Small intestine (tissue), 7 donors: ENCODE data around the gene ASB11. TPM values are rescaled to one million over a fixed set of nuclear protein-coding genes. Genes with fewer than 3 reads are reported as not detected.

ENCODE experiments used
- DNase-seq, 2 donors: peaks; one replicate each; pipeline versions ENCODE4 v3.0.0 to v3.0.0-alpha.2; 2013
- FAIRE-seq: peaks from 2 replicates; lab custom pipeline; 2012; peaks lifted over from hg19 to GRCh38; lab: Jason Lieb, UNC
- H3K27ac ChIP-seq, 3 donors: one replicate each; pipeline ENCODE4 v1.5.1; 2013; ENCODE audit warnings: low read length in 2 of 3, mild to moderate bottlenecking in 2 of 3, control low read depth in 1 of 3, inconsistent platforms in 1 of 3, low read depth in 1 of 3, moderate library complexity in 1 of 3
- H3K27me3 ChIP-seq, 3 donors: one replicate each; pipeline ENCODE4 v1.6.1; 2013; ENCODE audit warnings: low read length in 3 of 3, inconsistent platforms in 1 of 3; ENCODE audit not compliant: control insufficient read depth in 3 of 3, insufficient read depth in 3 of 3
- H3K36me3 ChIP-seq, 3 donors: one replicate each; pipeline ENCODE4 v1.6.1; 2013; ENCODE audit warnings: low read length in 3 of 3, inconsistent platforms in 1 of 3, low read depth in 1 of 3, mild to moderate bottlenecking in 1 of 3, moderate library complexity in 1 of 3; ENCODE audit not compliant: control insufficient read depth in 3 of 3, insufficient read depth in 2 of 3
- H3K4me1 ChIP-seq, 3 donors: one replicate each; pipeline ENCODE4 v1.6.1; 2013; ENCODE audit warnings: low read length in 2 of 3, inconsistent platforms in 1 of 3, low read depth in 1 of 3, mild to moderate bottlenecking in 1 of 3, moderate library complexity in 1 of 3; ENCODE audit not compliant: control insufficient read depth in 3 of 3, insufficient read depth in 2 of 3
- H3K4me3 ChIP-seq, 3 donors: one replicate each; pipeline ENCODE4 v1.5.1; 2013; ENCODE audit warnings: low read length in 3 of 3, control low read depth in 1 of 3, inconsistent platforms in 1 of 3, low read depth in 1 of 3, mild to moderate bottlenecking in 1 of 3, moderate library complexity in 1 of 3
- H3K9me3 ChIP-seq, 2 donors: one replicate each; pipeline ENCODE4 v1.6.1; 2013; ENCODE audit warnings: low read depth in 1 of 2, low read length in 1 of 2; ENCODE audit not compliant: control insufficient read depth in 2 of 2, insufficient read depth in 1 of 2
- WGBS, 3 donors: extraction: QIAGEN DNeasy Blood & Tissue Kit; methylation state at CpG; one replicate each; pipeline ENCODE4 v1.1.7; 2013; 5-methylcytosine and 5-hydroxymethylcytosine counted together
- polyA plus RNA-seq, 4 donors: library from polyadenylated mRNA; stranded (reverse) in 3 of 4; unstranded in 1 of 4; fragments of 200-250 nt in 3 of 4; fragments of 120-200 nt in 1 of 4; gene quantifications; one replicate each; pipeline versions ENCODE4 v1.2.1 to v1.2.3, GENCODE V29; 2013
- donor health status: healthy with polysubstance abuse.
- donor health status: control.
- donor health status: control.
- donor health status: Bipolar disorder and iron deficiency.
- donor health status: healthy.

Gene ASB11
- polyA plus RNA-seq, 4 donors = 0.01 to 0.27 (median 0.04) TPM; not detected in 1

DNA sequence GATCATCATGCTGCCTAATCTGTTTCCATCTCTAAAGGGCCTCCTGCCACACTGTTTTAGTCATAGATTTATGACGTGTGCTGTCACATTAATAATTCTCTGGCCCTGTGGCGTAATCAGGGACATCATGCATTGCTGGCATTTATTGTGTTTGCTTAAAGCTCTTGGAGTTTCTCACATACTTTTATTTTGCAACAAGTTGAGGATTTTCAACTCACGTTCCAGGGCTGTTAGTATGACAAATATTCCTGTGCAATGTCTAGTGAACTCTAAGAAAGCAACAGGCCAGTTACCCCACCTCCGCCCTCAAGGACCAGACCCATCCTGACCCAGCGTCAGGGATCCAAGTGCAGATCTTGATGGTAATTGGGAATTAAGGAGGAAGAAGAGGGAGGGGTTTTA, 27.6 kb upstream of the ASB11 start:
- Histone ChIP-seq H3K9me3 (no peaks in the 10 kb centered on the region), H3K4me3 (no peak overlapping the region), H3K4me1 (no peaks in the 10 kb centered on the region), H3K27ac (no peak overlapping the region), H3K36me3 (no peaks in the 10 kb centered on the region), H3K27me3 (no peaks in the 10 kb centered on the region)
- peak; percentile 12 to 64 for DNase-seq
- FAIRE-seq = no peak
- 30 to 60% (median 46%) methylated on average over 5 of the region's 5 CpGs for WGBS, 3 donors

DNA sequence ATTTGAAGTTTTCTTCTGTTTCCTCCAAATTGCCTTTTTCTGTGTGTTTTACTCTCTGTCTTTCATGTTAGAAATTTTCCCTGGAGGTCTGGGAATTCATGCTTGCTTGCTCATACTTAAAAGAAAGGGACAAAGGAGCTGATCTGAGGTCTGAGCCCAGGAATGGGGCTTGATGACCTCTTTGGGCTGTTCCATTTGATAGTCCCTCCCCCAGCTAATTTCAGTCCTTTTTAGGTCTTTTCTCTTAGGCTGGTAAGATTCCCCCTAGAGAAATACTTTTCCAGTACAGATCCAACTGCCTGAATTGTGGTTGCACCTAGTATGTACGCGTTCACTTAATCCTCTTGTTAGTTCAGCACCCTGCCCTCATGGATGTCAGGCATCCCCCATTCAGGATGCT, 25.4 kb upstream of the ASB11 start:
- H3K36me3 ChIP-seq = no peaks in the 10 kb centered on the region
- FAIRE-seq = no peak
- WGBS, 3 donors = 91 to 96% (median 92%) methylated on average over 2 of the region's 2 CpGs

DNA sequence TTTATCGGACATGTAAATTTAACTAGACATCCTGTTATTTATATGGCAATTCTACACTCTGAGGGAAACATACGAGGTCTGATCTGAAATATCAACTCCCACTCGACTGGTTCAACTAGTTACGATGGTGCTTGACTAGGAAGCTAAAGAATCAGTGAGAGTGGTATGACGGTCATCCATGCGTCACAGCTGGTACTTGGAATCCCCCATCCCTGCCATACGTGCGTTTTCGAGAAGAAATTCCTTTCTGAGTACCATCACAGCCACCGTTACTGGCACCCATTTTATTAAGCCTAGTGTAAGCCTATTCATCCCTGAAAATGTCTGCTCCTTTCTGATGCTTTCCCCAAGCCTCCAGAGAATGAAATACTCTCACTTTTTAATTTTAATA, 20.6 kb upstream of the ASB11 start:
- no peaks in the 10 kb centered on the region for H3K27me3 ChIP-seq
- DNase-seq (peak in 1 of 2 donors; percentile 67), FAIRE-seq (no peak)
- 0 to 32% (median 14%) methylated on average over 10 of the region's 10 CpGs for WGBS, 3 donors
- H3K36me3 ChIP-seq = peaks cover 0 to 2% (median 0%) of the 10 kb centered on the region in 3 donors
- H3K4me3 ChIP-seq = peak overlapping the region in 2 of 3 donors; percentile 25 to 42
- peak overlapping the region in 1 of 3 donors; percentile 29 for H3K27ac ChIP-seq
- H3K9me3 ChIP-seq = no peaks in the 10 kb centered on the region
- H3K4me1 ChIP-seq = no peaks in the 10 kb centered on the region

More for the DNA sequence above, 25.4 kb upstream of the ASB11 start:
- H3K4me1 ChIP-seq = no peaks in the 10 kb centered on the region
- H3K27ac ChIP-seq = no peak overlapping the region
- H3K27me3 ChIP-seq = no peaks in the 10 kb centered on the region
- no peak overlapping the region for H3K4me3 ChIP-seq
- DNase-seq = no peak
- no peaks in the 10 kb centered on the region for H3K9me3 ChIP-seq

- WGBS, 3 donors = 1 to 37% (median 10%) methylated on average over 52 to 72 of the region's 72 CpGs
- Histone ChIP-seq H3K4me1 (no peaks in the 10 kb centered on the region), H3K9me3 (no peaks in the 10 kb centered on the region), H3K36me3 (peaks cover 0 to 2% (median 0%) of the 10 kb centered on the region in 3 donors), H3K27me3 (no peaks in the 10 kb centered on the region), H3K4me3 (peak within 1 kb of the TSS; percentile 60 to 96 (median 73)), H3K27ac (peak within 1 kb of the TSS; percentile 52 to 98 (median 92))
- DNase-seq = peak; percentile 96
- peak; percentile 76 for FAIRE-seq
Measured at GRCh38 chrX:15335135-15336022, 19.9 kb upstream of the ASB11 start, which contains the start of gene PIGA. TSS of gene PIGA (minus strand) at chrX:15335523. CDS start at chrX:15331930, 3,593 bp downstream.

DNA sequence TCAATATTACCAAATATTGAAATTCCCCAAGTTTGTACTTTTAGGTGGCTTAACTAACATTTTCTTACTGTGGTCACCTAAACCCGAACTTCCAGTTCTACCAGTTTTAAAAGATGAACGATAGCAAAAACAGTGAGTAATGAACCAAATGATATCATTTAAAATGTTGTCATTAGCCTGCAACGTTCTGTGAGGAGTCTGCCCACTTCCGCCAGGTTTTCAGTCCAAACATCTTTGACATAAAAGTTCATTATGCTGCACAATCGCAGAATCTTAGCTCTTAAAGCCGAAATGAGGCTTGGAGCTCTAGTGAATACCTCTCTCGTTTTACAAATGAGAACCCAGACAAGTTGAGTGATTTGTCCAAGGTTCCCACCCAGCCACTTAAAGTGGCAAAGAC, 19.1 kb upstream of the ASB11 start:
- Histone ChIP-seq H3K9me3 (no peaks in the 10 kb centered on the region), H3K4me1 (no peaks in the 10 kb centered on the region), H3K27ac (peak overlapping the region; percentile 52 to 98 (median 92)), H3K27me3 (no peaks in the 10 kb centered on the region), H3K36me3 (peaks cover 0 to 2% (median 0%) of the 10 kb centered on the region in 3 donors), H3K4me3 (peak overlapping the region; percentile 22 to 96 (median 60))
- FAIRE-seq (no peak), DNase-seq (peak; percentile 11 to 47)
- WGBS, 3 donors = 4 to 32% (median 6%) methylated on average over 7 of the region's 7 CpGs

- H3K4me1 ChIP-seq = no peaks in the 10 kb centered on the region
- 45 to 74% (median 69%) methylated on average over 2 of the region's 2 CpGs for WGBS, 3 donors
- no peak for DNase-seq
- no peak overlapping the region for H3K27ac ChIP-seq
- H3K4me3 ChIP-seq = no peak overlapping the region
- H3K36me3 ChIP-seq = peaks cover 0 to 2% (median 1%) of the 10 kb centered on the region in 3 donors
- no peaks in the 10 kb centered on the region for H3K27me3 ChIP-seq
- FAIRE-seq = no peak
- no peaks in the 10 kb centered on the region for H3K9me3 ChIP-seq
Measured at GRCh38 chrX:15328821-15329220, 13.4 kb upstream of the ASB11 start.

DNA sequence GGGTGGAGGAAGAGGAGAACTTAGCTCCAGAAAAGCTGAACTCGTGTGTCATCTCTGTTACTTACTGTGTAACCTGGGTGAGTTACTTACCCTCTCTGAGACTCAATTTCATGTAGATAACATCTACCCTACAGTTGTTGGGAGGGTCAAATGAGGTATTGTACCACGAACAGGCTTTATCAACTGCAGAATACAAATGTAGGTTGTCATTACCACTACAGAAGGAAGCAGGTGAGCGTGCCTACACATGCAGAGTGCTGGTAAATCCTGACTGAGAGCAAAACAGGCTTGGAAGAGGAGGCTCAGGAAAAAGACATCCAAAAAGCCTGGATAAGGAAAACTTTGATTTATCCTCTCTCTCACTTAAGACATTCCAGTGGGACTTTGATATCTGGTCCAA, 12.7 kb upstream of the ASB11 start:
- Histone ChIP-seq H3K4me1 (no peaks in the 10 kb centered on the region), H3K9me3 (no peaks in the 10 kb centered on the region), H3K27me3 (no peaks in the 10 kb centered on the region), H3K36me3 (peaks cover 0 to 2% (median 1%) of the 10 kb centered on the region in 3 donors), H3K4me3 (no peak overlapping the region), H3K27ac (no peak overlapping the region)
- WGBS, 3 donors = 69 to 79% (median 78%) methylated on average over 3 of the region's 3 CpGs
- FAIRE-seq (no peak), DNase-seq (no peak)

DNA sequence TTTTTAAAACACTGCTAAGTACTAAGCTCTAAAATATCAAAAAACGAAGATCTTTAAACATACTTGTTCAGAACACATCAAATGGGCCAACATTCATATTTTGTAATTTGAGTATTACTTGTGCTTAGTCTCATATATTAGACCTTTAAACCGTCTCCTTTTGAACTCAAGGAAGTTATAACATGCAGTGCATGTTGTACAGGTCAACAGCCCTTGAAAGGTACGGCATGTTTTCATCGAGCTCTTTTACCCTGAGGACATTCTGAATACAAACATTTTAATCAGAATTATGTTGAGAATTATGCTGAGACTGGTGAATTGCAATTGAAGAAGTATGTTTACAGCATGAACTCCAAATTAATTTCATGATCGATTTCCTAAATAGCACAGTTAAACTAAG, 7.0 kb upstream of the ASB11 start:
- 74 to 92% (median 88%) methylated on average over 5 of the region's 5 CpGs for WGBS, 3 donors
- no peak for DNase-seq
- H3K9me3 ChIP-seq = no peaks in the 10 kb centered on the region
- no peak overlapping the region for H3K27ac ChIP-seq
- H3K4me3 ChIP-seq = no peak overlapping the region
- peak; percentile 5 for FAIRE-seq
- peaks cover 0 to 4% (median 1%) of the 10 kb centered on the region in 3 donors for H3K36me3 ChIP-seq
- H3K27me3 ChIP-seq = no peaks in the 10 kb centered on the region
- no peaks in the 10 kb centered on the region for H3K4me1 ChIP-seq
